ENCODE measurements around the gene DAAM1.

The DAAM1 gene

GRCh38 chr14:59185676-59186075, 2.8 kb upstream of the DAAM1 start:
- DNase-seq (ENCODE audit: low read depth): no peak

GRCh38 chr14:59186306-59186705, 2.2 kb upstream of the DAAM1 start:
- no peak for TF ChIP-seq CTCF (IDR thresholded peaks at IDR 0.05; ENCODE audit: low read depth, low read length, missing control alignments)
- no peak for DNase-seq (ENCODE audit: low read depth)
- H3K4me3 ChIP-seq (ENCODE audit: low read depth, low read length): no peak overlapping the region

More at GRCh38 chr14:59185676-59186075, 2.8 kb upstream of the DAAM1 start:
- H3K4me3 ChIP-seq (ENCODE audit: low read depth, low read length): no peak overlapping the region
- no peak for TF ChIP-seq CTCF (IDR thresholded peaks at IDR 0.05; ENCODE audit: low read depth, low read length, missing control alignments)

GRCh38 chr14:59187118-59187517, 1.3 kb upstream of the DAAM1 start:
- DNase-seq (ENCODE audit: low read depth): no peak
- H3K4me3 ChIP-seq (ENCODE audit: low read depth, low read length): no peak overlapping the region
- no peak for TF ChIP-seq CTCF (IDR thresholded peaks at IDR 0.05; ENCODE audit: low read depth, low read length, missing control alignments)

- peak overlapping the region; percentile 67 for H3K4me3 ChIP-seq (ENCODE audit: low read depth, low read length)
- DNase-seq (ENCODE audit: low read depth): no peak
- TF ChIP-seq CTCF (IDR thresholded peaks at IDR 0.05; ENCODE audit: low read depth, low read length, missing control alignments): no peak
Observed at GRCh38 chr14:59187802-59188460, 536 bp upstream of the DAAM1 start.

- H3K4me3 ChIP-seq (ENCODE audit: low read depth, low read length): peak overlapping the region; percentile 83
- TF ChIP-seq CTCF (IDR thresholded peaks at IDR 0.05; ENCODE audit: low read depth, low read length, missing control alignments): no peak
- DNase-seq (ENCODE audit: low read depth): no peak
Observed at GRCh38 chr14:59189091-59189785, 771 bp downstream of the DAAM1 start.

- TF ChIP-seq CTCF (IDR thresholded peaks at IDR 0.05; ENCODE audit: low read depth, low read length, missing control alignments): no peak
- DNase-seq (ENCODE audit: low read depth): peak; percentile 65
- H3K4me3 ChIP-seq (ENCODE audit: low read depth, low read length): peak overlapping the region; percentile 83
Observed at GRCh38 chr14:59189786-59190368, 1.4 kb downstream of the DAAM1 start.
